GM19467 (cell line): ENCODE measurements around the gene XXYLT1.
"Not testable (repeated sequence)": the region's sequence is repeated elsewhere in the genome, so short reads cannot be mapped to it uniquely, and the experiment has no call there.

Experiments
- ATAC-seq: cut with Tn5 transposase; IDR thresholded peaks from one replicate; pipeline ENCODE4 v1.9.1; 2021; ENCODE audit warnings: mild to moderate bottlenecking, moderate library complexity; ENCODE audit not compliant: unreplicated experiment

Gene XXYLT1

GRCh38 chr3:195116407-195117185 lies 154.4 kb downstream of the XXYLT1 start:
- no peak for ATAC-seq

- no peak for ATAC-seq
Observed at GRCh38 chr3:195115600-195116406, 155.2 kb downstream of the XXYLT1 start.

GRCh38 chr3:195114786-195115599 lies 156.0 kb downstream of the XXYLT1 start:
- no peak for ATAC-seq

- no peak for ATAC-seq
Observed at GRCh38 chr3:195113536-195114425, 157.2 kb downstream of the XXYLT1 start.

- no peak for ATAC-seq
Observed at GRCh38 chr3:195113048-195113447, 157.9 kb downstream of the XXYLT1 start.

GRCh38 chr3:195112361-195112791 lies 158.6 kb downstream of the XXYLT1 start:
- no peak for ATAC-seq

GRCh38 chr3:195111766-195112165 lies 159.2 kb downstream of the XXYLT1 start:
- no peak for ATAC-seq

GRCh38 chr3:195111319-195111705 lies 159.6 kb downstream of the XXYLT1 start:
- ATAC-seq: no peak

- no peak for ATAC-seq
Observed at GRCh38 chr3:195110647-195111318, 160.2 kb downstream of the XXYLT1 start.

GRCh38 chr3:195109098-195109657 lies 161.8 kb downstream of the XXYLT1 start:
- no peak for ATAC-seq

GRCh38 chr3:195107593-195107992 lies 163.4 kb downstream of the XXYLT1 start:
- ATAC-seq: no peak

GRCh38 chr3:195107031-195107430 lies 163.9 kb downstream of the XXYLT1 start:
- not testable (repeated sequence) for ATAC-seq

- ATAC-seq: peak; percentile 78
Observed at GRCh38 chr3:195106418-195106906, 164.5 kb downstream of the XXYLT1 start.

- ATAC-seq: no peak
Observed at GRCh38 chr3:195105841-195106417, 165.0 kb downstream of the XXYLT1 start.

- ATAC-seq: no peak
Observed at GRCh38 chr3:195105389-195105788, 165.6 kb downstream of the XXYLT1 start.

GRCh38 chr3:195104340-195104739 lies 166.6 kb downstream of the XXYLT1 start:
- ATAC-seq: no peak

- no peak for ATAC-seq
Observed at GRCh38 chr3:195103623-195104022, 167.3 kb downstream of the XXYLT1 start.

- ATAC-seq: no peak
Observed at GRCh38 chr3:195102609-195103467, 168.1 kb downstream of the XXYLT1 start.
